IPS DF 4.7 (cell line): ENCODE data around the gene ZFAND5.

Source experiments
- DNase-seq: peaks from one replicate; pipeline ENCODE4 v3.0.0-alpha.2; 2013; ENCODE audit warnings: low spot score; ENCODE audit errors: extremely low read depth

Gene ZFAND5

DNA sequence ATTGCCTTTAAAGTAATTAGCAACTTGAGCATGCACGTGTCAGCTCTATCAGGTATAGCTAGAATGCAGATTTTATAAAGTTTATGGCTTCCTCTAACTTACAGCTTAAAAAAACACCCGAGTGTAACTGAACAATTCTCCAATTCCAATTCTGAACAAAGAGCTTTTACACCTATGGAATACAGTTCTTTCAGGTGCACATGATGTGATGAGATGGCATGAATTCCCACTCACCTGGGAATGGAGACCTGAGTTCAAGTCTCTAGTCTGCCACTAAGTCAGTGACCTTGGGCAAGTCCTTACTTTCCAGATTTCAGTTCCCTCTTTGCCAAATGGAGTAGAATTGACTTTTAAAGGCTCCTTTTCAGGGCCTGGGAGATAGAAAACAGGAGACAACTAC is 1.8 kb downstream of the ZFAND5 start:
- DNase-seq = no peak

DNA sequence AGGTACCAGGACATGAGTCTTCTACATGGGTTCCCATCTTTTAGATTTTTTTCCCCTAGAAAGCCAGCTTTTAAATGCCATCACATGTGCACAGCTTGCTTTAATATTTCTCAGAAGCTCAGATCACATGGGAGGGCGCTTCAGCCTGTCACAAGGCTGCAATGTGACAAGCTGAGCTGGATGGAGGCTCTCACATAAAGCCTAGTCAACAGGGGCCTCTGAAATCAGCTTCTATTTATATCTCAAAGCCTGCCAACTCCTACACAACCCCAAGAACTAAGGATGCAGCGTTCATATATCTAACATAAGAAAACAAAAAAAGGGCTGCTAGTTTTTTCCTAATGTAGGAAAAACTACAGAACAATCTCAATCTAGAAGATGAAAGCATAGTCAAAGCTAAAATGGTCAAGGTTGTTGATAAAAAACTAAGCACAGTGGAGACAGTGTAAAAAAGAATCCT is 2.3 kb downstream of the ZFAND5 start:
- no peak for DNase-seq

DNA sequence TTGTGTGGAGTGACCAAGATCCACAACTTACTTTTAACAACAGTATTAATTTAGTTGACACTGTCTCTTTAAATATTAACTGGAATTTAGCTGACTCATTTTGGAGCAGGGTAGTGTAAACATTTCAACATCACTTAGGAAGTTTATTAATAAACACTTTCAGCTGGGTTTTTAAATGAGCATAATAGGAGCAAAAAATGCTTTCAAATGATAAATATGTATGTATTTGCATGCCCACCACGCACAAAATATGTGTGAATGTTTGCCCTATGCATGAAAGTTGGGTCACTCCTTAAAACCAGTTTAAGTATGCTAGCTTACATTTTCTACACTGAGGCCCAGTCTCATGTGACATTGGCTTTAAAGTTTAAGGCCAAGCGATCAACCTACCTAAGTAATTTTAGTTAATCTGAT is 2.9 kb downstream of the ZFAND5 start:
- no peak for DNase-seq

DNA sequence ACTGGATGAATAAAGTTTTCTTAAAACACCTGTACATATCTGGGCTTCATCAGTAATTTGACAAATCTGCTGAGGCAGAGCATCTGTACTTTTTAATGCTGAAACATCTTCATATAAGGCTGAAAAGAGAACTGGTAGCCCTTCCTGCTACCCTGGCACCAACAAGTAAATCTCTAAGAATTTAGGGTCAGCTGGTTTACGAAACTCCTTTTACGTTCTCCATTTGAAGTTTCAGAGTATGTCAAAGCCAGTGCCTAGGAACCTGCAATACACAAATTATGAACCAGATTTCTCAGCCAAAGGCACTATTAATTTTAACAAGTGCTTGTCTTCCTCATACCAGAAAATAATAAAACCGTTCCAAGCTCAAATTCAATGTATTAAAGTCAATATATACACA is 3.8 kb downstream of the ZFAND5 start:
- no peak for DNase-seq

DNA sequence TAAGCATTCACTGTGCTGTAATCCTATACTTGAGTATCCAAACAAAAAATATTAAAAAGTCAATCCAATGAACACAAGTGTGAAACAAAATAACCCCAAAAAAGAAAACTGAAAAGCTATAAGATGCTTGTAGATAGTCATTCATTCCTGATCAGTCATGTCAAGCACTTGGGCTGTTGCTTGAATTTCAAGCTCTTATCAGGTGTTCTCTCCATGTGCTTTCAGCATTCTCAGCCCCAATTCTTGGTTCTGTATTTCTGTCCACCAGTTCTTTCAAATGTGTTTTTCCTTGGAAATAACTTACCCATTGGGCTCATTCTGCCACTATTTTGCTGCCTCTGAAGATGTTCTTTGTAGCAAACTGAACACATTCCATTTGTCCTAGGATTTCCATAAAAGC is 4.7 kb downstream of the ZFAND5 start:
- DNase-seq = no peak

DNA sequence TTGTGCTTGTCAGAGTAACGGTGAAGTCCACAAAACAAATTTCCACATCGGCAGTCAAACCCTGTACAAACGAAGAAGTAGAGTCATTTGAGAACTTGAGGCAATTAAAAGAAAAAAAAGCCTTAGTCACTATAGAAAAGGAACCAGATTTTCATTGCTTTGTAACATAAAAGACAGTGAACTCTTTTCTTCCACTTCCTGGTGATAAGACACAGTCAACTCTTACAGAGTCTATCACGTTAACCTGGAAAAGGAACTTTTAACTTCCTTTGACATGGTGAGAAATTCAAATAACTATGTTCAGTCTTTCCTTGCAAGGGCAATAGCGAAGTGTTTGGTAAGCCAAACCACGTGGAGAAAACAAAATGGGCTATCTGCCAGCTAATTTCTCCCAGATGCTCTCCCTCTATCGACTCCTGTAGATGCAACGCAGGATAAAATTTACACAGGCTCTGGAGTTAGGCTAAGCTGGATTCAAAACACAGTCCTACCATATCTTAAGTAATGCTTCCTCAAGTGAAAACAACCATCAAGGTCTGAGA is 8.9 kb downstream of the ZFAND5 start:
- no peak for DNase-seq

DNA sequence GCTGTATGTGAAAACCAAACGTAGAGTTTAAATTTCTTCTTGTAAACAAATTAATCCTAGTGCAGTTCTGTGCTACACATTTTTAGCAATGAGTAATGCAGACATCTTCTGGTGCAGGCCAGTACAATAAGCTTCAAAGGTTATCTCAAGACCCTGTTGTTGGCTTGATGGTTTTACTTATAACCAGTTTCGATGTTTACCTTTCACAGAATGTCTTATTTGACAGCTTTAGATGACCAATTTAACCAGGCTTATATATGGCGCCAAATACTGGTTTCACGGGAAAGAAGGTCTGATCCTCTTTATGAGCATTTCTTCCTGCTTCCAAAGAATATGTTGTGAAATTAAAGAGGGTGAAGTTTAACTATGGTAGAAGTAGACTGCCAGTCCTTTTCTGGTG is 9.9 kb downstream of the ZFAND5 start:
- no peak for DNase-seq

DNA sequence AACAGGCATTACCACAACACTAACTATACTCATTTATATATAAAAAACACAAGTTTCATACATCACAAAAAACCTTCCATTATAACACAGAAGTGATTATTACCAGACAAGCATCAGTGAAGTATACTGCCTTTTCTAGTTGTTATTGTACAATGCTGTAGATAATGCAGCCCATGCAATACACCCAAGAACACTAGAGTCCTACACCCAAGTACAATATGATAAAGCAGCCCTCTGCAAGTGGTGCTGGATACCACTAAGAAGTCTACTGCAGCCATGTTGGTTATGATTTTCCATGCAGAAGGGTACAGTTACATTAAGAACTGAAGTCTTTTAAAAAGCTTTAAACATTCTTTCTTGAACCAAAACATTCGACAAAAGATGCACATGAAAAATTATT is 10.3 kb downstream of the ZFAND5 start:
- DNase-seq = no peak

DNA sequence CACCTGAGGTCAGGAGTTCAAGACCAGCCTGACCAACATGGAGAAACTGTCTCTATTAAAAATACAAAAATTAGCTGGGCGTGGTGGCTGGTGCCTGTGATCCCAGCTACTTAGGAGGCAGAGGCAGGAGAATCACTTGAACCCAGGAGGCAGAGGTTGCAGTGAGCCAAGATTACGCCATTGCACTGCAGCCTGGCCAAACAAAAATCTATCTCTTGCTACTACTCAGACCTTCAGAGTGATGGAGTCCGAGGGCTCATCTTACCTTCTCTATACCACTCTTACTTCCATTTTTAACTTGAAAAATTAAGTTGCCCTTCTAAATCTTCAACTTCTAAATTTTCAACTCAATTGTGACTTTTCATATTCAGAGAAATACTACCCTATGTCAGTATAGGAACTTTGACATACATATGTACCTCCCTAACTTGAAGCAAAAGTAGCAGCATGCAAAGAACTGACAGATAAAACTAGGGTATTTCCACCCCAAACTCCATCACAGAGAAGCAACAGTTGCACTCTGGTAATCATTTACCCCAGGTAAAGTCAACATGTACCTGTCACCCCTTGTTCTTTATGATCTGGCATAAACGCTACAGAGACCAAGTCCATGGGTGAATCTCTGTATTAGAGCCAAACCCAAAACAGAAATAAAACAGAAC is 11.4 kb downstream of the ZFAND5 start:
- DNase-seq = no peak

DNA sequence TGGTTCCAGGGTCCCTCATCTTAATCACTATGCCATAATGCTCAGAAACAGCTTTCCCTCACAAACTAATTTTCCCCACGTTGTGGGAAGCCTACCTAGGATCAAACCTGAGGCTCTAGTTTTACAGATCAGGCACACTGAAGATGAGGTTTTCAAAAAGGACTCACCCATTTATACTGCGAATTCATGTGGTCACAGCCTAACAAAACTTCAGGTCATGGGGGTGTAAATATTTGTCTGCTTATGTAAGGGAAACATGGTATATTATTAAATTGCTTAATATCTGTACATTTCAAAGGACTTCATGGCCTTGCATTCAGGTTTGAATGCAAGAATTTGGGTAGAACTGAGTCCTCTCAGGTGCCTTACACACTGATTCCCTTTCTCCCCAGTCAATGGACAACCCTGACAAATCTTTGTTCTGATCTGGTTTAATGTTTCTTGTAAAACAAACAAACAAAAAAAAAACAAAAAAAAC is 12.1 kb downstream of the ZFAND5 start:
- DNase-seq = no peak

DNA sequence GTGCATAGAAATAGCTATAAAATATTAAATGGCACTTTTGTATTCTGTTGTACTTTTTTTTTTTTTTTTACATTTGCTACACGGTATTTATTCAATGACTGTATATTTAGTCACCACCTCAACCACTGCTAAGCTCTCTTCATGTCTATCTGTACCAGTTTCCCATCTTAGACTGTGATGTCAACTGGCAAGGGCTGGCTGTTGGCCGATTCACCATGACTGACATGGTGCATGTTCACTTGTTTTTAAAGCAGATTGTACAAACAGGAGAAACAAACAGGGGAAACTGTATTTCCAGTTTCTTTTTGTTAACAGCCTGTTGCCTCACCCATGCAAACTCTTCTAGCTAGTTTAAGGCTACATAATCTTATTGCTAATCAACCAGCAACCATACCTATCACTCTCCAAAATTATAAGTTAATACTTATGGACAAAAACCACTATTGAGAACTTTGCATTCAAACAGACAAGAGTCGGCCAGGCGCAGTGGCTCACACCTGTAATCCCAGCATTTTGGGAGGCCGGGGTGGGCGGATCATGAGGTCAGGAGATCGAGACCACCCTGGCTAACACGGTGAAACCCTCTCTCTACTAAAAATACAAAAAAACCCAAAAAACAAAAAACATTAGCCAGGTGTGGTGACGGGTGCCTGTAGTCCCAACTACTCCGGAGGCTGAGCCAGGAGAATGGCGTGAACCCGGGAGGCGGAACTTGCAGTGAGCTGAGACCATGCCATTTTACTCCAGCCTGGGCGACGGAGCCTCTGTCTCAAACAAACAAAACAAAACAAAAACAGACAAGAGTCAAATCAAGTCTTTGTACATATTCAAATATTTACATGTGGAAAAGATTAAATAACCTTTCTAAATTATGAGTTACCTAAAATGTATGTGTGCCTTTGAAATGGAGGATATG is 13.2 kb downstream of the ZFAND5 start:
- no peak for DNase-seq

DNA sequence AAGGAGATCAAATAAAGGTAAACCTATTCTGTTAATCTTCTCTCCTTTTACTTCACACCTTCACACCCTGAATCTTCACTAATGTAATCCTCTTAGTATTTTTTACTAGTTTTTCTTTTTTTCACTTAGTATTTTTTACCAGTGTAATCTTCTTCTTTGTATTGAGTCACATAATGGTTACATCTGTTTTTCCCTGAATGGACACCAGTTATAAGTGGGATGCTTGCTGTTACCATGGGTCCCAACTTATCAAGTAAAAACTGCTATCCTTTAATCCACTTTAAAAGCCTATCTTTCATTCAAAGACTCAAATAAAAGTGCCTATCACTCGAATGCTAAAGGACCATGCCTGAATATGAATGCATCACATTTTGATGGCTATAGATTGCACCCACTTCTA is 15.1 kb downstream of the ZFAND5 start:
- DNase-seq = no peak

DNA sequence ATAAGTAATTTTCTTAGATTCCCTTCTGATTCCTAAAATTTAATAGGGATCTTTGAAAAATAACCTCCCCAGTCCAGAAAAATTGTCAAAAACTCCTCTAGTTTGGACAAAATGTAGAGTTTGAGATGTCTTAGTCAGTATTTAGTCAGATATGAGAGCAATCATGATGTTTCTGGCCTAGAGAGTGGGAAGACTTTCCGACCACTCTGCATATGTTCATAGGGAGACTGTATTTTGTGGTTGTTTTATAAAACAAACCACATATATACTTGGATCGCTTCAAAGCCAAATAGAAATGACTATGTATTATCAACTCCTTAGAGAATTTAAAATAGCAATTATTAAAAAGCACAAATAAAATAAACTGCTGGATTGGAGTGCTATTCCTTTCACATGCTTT is 15.8 kb downstream of the ZFAND5 start:
- no peak for DNase-seq

DNA sequence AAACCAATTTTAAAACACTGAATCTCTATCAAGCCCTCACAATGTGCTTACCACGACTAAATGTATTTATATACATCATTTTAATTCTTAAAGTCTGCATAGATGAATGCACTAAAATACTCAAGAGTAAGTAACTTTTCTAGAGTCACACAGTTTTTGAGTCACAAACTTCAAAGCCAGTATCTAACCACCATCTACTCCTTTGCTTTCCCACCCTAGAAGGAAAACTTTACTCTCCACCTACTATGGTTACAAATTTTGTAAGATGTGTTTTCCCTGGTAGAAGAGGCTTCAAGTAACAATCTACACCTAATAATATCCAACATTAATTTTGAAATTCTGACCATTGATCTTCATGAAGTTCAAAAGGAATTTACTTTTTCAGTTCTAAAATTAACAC is 18.7 kb downstream of the ZFAND5 start:
- no peak for DNase-seq

DNA sequence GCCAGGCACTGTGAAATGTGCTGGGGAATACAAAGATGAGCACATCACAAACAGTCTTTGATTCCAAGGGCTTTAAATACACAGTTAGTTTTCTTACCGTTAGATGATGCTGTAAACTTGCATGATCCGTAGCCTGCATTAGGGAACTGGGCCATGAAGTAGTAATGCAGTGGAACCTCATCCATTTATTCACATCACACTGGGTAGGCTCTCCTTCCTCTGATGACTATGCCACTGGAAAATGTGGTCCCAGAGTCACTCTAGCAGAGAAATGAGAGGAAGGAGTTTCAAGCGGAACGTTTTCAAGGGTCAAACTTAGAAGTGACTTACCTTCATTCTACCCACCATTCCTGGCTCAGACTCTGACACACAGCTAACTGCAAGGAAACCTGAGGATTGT is 26.4 kb downstream of the ZFAND5 start:
- no peak for DNase-seq

DNA sequence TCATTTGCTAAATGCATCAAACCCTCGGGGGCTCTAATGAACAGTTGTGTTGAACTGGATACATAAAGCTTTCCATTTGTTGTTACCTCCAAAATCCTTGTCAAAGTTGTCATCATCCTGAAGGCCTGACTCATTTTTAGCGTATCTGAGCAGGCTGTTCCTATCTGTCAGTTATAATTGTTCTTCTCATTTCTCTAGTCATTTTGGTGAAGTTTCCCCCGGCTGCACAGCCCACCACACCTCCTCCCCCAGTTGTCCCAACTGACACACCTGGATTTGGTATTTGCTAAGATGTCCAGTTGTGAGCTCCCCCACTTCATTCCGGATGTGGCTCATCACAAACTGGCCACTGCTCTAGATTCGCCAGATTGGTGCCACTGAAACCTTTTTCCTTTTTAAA is 27.7 kb downstream of the ZFAND5 start:
- DNase-seq = no peak

DNA sequence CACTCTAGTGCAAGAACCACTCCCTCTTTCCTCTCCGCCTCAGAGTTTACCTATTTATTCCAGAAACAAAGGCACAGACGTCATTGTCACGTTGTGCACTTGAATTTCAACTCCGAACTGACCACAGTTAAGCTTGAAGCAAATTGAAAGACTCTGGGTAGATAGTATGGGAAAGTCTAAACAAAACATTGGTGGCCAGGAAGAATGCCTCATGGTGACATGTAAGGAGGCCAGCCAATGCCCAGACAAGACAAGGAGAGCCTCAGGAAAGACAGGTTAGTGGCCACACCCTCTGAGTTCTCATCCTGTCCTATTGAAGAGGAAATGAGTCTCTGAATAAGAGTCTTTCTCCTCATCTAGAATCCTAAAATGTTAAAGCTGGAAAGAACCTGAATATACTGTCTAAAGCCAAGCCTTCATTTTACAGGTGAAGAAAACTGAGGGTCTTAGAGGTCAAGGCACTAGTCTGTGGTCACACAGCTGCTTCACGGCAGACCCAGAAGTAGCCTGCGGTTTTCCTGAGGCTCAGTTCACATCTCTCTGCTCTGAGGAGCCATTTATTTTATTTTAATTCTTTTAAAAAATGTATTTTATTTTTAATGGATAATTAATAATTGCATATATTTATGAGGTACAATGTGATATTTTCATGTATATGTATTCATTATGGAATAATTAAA is 30.2 kb downstream of the ZFAND5 start:
- no peak for DNase-seq

DNA sequence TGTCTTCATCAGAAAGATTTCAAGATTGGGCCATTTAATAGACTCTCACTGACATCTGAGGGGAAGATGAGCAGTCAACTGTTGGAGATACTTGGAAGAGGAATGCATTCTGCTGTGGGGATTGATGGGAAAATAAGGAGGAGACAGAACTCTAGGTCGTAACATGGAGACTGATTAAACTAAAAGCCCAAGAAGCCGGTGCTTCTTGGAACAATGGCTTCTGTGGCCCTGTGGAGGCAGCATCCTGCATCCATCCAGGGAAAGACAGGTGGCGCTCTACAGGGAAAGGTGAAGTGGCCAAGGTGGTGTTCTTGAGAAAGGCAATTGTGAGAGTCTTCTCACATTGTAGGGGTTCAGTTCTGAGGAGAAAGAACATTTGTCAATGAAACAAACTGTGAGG is 31.3 kb downstream of the ZFAND5 start:
- no peak for DNase-seq

DNA sequence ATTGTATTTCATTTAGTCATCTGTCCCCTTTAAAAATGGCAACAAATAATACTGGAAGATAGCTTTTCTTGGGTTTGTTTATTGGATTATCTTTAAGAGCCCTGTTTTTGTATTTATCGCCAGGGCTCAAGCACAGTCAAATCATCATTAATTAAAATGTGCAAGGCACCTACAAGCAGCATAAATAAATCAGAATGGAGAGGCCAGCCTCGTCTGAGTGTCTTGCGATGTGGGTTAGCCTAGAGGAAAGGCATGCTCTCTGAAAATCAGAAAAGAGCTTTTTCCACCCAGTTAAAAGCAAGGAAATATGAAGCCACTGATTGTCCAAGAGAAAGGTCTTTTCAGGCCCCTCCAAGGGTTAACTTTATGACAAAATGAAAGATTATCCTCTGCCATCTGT is 31.8 kb downstream of the ZFAND5 start:
- DNase-seq = no peak

DNA sequence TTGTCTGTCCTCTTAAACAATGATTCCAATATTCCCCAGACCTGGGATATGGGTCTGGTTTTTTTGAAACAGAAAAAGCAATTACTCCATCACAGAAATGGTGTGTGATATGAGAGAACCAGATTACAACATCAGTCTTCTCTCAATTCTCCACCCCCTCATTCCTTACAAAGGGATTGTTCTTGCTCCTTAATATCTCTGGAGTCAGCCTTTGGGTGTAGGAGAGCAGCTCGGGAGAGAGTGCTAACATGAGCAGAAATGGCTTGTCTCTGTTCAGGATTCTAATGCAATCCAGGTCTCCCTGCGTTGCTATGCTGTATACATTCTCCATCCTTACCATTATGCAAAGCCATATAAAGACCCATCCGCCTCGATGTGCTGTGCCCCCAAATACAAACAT is 32.7 kb downstream of the ZFAND5 start:
- DNase-seq = no peak

DNA sequence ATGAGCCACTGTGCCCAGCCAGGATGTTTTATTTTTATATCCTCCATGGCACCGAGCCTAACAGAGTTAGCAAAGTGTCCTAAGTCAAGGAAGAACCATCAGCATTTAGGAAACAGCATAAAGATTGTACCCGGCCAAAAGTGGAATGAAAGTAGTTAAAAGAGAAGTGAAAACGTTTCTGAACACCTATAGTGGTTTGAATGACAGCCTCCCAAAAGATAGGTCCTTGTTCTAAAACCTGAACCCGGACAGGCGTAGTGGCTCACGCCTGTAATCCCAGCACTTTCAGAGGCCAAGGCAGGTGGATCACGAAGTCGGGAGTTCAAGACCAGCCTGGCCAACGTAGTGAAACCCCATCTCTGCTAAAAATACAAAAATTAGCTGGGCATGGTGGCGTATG is 37.4 kb downstream of the ZFAND5 start:
- DNase-seq = no peak

DNA sequence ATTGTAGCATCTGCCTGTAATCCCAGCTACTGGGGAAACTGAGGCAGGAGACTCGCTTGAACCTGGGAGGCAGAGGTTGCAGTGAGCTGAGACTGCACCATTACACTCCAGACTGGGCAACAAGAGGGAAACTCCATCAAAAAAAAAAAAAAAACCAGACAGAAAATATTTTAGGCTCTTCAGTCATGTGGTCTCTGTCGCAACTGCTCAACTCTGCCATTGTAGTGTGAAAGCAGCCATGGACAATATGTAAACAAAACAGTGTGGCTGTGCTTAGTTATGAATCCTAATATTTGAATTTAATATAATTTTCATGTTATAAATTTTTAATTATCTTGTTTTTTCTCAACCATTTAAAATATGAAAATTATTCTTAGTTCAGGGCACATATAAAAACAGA is 38.4 kb downstream of the ZFAND5 start:
- DNase-seq = no peak
